Mesenchymal stem cell (in vitro differentiated cells and primary cell): ENCODE results near the gene DNAJB6.

Experiments used
- DNase-seq: peaks from one replicate; pipeline ENCODE4 v3.0.0-alpha.2; 2013
- H2AFZ ChIP-seq: one replicate; pipeline ENCODE4 v1.6.1; 2013; ENCODE audit warnings: low read depth, mild to moderate bottlenecking, control low read depth, inconsistent platforms, low read length, moderate library complexity
- H2AK5ac ChIP-seq: 2 replicates; pipeline ENCODE4 v1.6.1; 2013; ENCODE audit warnings: low read length, moderate library complexity, mild to moderate bottlenecking, inconsistent platforms; ENCODE audit not compliant: severe bottlenecking
- H2BK120ac ChIP-seq: one replicate; pipeline ENCODE4 v1.6.1; 2013; ENCODE audit warnings: low read depth, mild to moderate bottlenecking, inconsistent platforms, low read length, moderate library complexity
- H2BK12ac ChIP-seq, 2 experiments: one replicate each; pipeline ENCODE4 v1.6.1; 2013; ENCODE audit warnings: inconsistent platforms in 2 of 2, low read length in 2 of 2, mild to moderate bottlenecking in 2 of 2, moderate library complexity in 2 of 2, control low read depth in 1 of 2
- H2BK15ac ChIP-seq: one replicate; pipeline ENCODE4 v1.6.1; 2013; ENCODE audit warnings: mild to moderate bottlenecking, low read depth, inconsistent platforms; ENCODE audit not compliant: poor library complexity, severe bottlenecking
- H2BK5ac ChIP-seq: 2 replicates; pipeline ENCODE4 v1.6.1; 2013; ENCODE audit warnings: low read depth, mild to moderate bottlenecking, low read length, control low read depth, inconsistent platforms; ENCODE audit not compliant: poor library complexity, severe bottlenecking
- H3K14ac ChIP-seq, 2 experiments: one replicate each; pipeline ENCODE4 v1.6.1; 2013; ENCODE audit warnings: inconsistent platforms in 2 of 2, low read length in 2 of 2, control low read depth in 1 of 2, mild to moderate bottlenecking in 1 of 2, moderate library complexity in 1 of 2
- H3K18ac ChIP-seq, 2 experiments: one replicate each; pipeline ENCODE4 v1.6.1; 2013; ENCODE audit warnings: inconsistent platforms in 2 of 2, low read length in 2 of 2, control low read depth in 1 of 2, low read depth in 1 of 2, mild to moderate bottlenecking in 1 of 2
- H3K23ac ChIP-seq, 2 experiments: one replicate each; pipeline ENCODE4 v1.6.1; 2013; ENCODE audit warnings: inconsistent platforms in 2 of 2, low read length in 2 of 2, mild to moderate bottlenecking in 2 of 2, moderate library complexity in 2 of 2, control low read depth in 1 of 2
- H3K27ac ChIP-seq: 2 replicates; pipeline ENCODE4 v1.5.1; 2013; ENCODE audit warnings: mild to moderate bottlenecking, moderate library complexity, low read length, control low read depth, inconsistent platforms; ENCODE audit not compliant: poor library complexity, severe bottlenecking
- H3K27me3 ChIP-seq, 2 experiments: 2 replicates each; pipeline versions ENCODE4 v1.6.1 to v1.7.0; 2013; ENCODE audit warnings: low read length in 2 of 2, mild to moderate bottlenecking in 2 of 2, moderate library complexity in 2 of 2, control low read depth in 1 of 2, inconsistent platforms in 1 of 2; ENCODE audit not compliant: control insufficient read depth in 1 of 2, insufficient read depth in 1 of 2
- H3K36me3 ChIP-seq, 2 experiments: 2 replicates each; pipeline versions ENCODE4 v1.6.1 to v1.7.0; 2013; ENCODE audit warnings: low read length in 2 of 2, control low read depth in 1 of 2, inconsistent platforms in 1 of 2, low read depth in 1 of 2, mild to moderate bottlenecking in 1 of 2; ENCODE audit not compliant: insufficient read depth in 2 of 2, control insufficient read depth in 1 of 2
- H3K4ac ChIP-seq, 2 experiments: one replicate each; pipeline ENCODE4 v1.6.1; 2013; ENCODE audit warnings: inconsistent platforms in 2 of 2, low read length in 2 of 2, mild to moderate bottlenecking in 2 of 2, moderate library complexity in 2 of 2, control low read depth in 1 of 2, low read depth in 1 of 2
- H3K4me1 ChIP-seq: 2 replicates; pipeline ENCODE4 v1.6.1; 2013; ENCODE audit warnings: low read depth, low read length, control low read depth; ENCODE audit not compliant: control insufficient read depth, insufficient read depth
- H3K4me2 ChIP-seq: 2 replicates; pipeline ENCODE4 v1.6.1; 2013; ENCODE audit warnings: low read length, mild to moderate bottlenecking, inconsistent platforms; ENCODE audit not compliant: poor library complexity, severe bottlenecking
- H3K4me3 ChIP-seq, 2 experiments: 2 replicates each; pipeline versions ENCODE4 v1.5.1 to v1.7.0; 2013; ENCODE audit warnings: low read length in 2 of 2, mild to moderate bottlenecking in 2 of 2, control low read depth in 1 of 2, low read depth in 1 of 2; ENCODE audit not compliant: insufficient read depth in 1 of 2
- H3K79me1 ChIP-seq: replicated peaks from 2 replicates; pipeline ENCODE4 v1.6.1; 2013; ENCODE audit warnings: mild to moderate bottlenecking, control low read depth, low read length, inconsistent platforms; ENCODE audit not compliant: poor library complexity, severe bottlenecking
- H3K9ac ChIP-seq: 2 replicates; pipeline ENCODE4 v1.7.0; 2013; ENCODE audit warnings: mild to moderate bottlenecking, low read length, moderate library complexity
- H3K9me3 ChIP-seq: 2 replicates; pipeline ENCODE4 v1.7.0; 2013; ENCODE audit warnings: mild to moderate bottlenecking, low read length; ENCODE audit not compliant: control insufficient read depth
- H4K8ac ChIP-seq: one replicate; pipeline ENCODE4 v1.6.1; 2013; ENCODE audit warnings: inconsistent platforms, mild to moderate bottlenecking, low read length, moderate library complexity
- H4K91ac ChIP-seq: one replicate; pipeline ENCODE4 v1.6.1; 2013; ENCODE audit warnings: mild to moderate bottlenecking, low read length, inconsistent platforms
- WGBS: methylation state at CpG from one replicate; pipeline ENCODE4 v1.1.7; 2013; ENCODE audit warnings: mixed read lengths; 5-methylcytosine and 5-hydroxymethylcytosine counted together

DNAJB6 gene

DNA sequence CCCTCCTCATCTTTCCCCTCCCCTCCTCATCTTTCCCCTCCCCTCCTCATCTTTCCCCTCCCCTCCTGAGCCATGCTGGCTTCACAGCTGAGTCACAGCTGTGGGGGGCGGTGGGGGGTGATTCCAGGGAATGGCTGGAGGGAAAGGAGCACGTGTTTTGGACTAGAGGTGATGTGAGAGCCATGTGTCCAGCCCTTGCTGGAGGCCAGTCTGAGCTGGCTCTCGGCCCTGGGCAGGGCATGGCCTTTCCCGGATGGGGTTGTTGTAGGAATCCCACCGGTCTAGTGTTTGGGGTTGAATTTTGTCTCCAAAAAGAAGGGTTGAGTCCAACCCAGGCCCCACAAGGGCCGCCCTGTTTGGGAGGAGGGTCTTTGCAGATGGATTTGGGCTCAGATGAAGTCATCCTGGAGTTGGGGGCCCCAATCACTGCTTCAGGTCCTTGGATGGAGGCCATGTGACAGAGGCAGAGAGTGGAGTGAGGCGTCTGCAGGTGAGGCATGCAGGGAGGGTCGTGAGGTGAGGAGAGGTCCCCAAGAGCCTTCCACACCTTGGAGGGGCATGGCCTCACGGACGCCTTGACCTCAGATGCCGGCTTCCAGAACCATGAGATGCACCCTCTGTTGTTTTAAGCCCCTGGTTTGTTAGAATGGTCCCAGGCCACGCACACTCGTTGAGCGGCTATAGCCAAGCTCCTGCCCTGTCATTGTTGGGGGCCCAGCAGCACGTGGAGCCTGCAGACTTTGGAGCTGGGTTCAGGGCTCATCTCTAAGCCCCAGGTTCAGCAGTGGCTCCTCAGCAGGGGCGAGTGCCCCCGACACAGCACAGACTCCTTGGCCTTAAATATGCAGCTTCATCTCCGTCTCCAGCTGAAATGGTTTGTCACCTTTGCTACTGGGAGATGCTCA is 101.6 kb downstream of the DNAJB6 start:
- no peak for DNase-seq
- Histone ChIP-seq H4K8ac (no peak overlapping the region), H2BK5ac (no peak overlapping the region), H3K27me3 (no peaks in the 10 kb centered on the region), H3K36me3 (no peaks in the 10 kb centered on the region), H2BK12ac (no peak overlapping the region), H4K91ac (no peak overlapping the region), H3K79me1 (no peaks in the 10 kb centered on the region), H3K4me2 (no peak overlapping the region), H2AFZ (no peak overlapping the region), H3K27ac (no peak overlapping the region), H2BK120ac (no peak overlapping the region), H3K9me3 (no peaks in the 10 kb centered on the region), H3K4ac (no peak overlapping the region), H3K23ac (no peak overlapping the region), H2BK15ac (no peak overlapping the region), H3K18ac (no peak overlapping the region), H3K4me3 (no peak overlapping the region), H2AK5ac (no peak overlapping the region), H3K4me1 (peaks cover 6% of the 10 kb centered on the region), H3K9ac (no peak overlapping the region), H3K14ac (no peak overlapping the region)
- WGBS, result 83% methylated on average over 18 of the region's 18 CpGs

GRCh38 chr7:157439149-157439548 is 102.3 kb downstream of the DNAJB6 start:
- Histone ChIP-seq H3K4me2 (no peak overlapping the region), H3K27me3 (no peaks in the 10 kb centered on the region), H3K4ac (no peak overlapping the region), H2BK120ac (no peak overlapping the region), H3K4me3 (no peak overlapping the region), H3K14ac (no peak overlapping the region), H2AK5ac (no peak overlapping the region), H2AFZ (no peak overlapping the region), H2BK15ac (no peak overlapping the region), H3K79me1 (no peaks in the 10 kb centered on the region), H3K36me3 (no peaks in the 10 kb centered on the region), H3K9me3 (no peaks in the 10 kb centered on the region), H4K8ac (no peak overlapping the region), H2BK5ac (no peak overlapping the region), H2BK12ac (no peak overlapping the region), H3K9ac (no peak overlapping the region), H3K27ac (no peak overlapping the region), H3K18ac (no peak overlapping the region), H3K23ac (no peak overlapping the region), H4K91ac (no peak overlapping the region), H3K4me1 (peaks cover 3% of the 10 kb centered on the region)
- WGBS, result 95% methylated on average over 6 of the region's 6 CpGs
- DNase-seq, result no peak

GRCh38 chr7:157439761-157440160 is 103.0 kb downstream of the DNAJB6 start:
- H2BK15ac ChIP-seq, result no peak overlapping the region
- no peak overlapping the region for H3K4ac ChIP-seq
- H3K4me1 ChIP-seq, result peaks cover 3% of the 10 kb centered on the region
- H3K18ac ChIP-seq, result no peak overlapping the region
- no peak overlapping the region for H2BK12ac ChIP-seq
- H3K4me3 ChIP-seq, result no peak overlapping the region
- no peak overlapping the region for H4K8ac ChIP-seq
- no peak overlapping the region for H2BK120ac ChIP-seq
- no peak overlapping the region for H2AFZ ChIP-seq
- H2AK5ac ChIP-seq, result no peak overlapping the region
- H3K79me1 ChIP-seq, result no peaks in the 10 kb centered on the region
- H4K91ac ChIP-seq, result no peak overlapping the region
- H2BK5ac ChIP-seq, result no peak overlapping the region
- no peaks in the 10 kb centered on the region for H3K9me3 ChIP-seq
- WGBS, result 71% methylated on average over 3 of the region's 3 CpGs
- DNase-seq, result no peak
- H3K9ac ChIP-seq, result no peak overlapping the region
- H3K27ac ChIP-seq, result no peak overlapping the region
- no peak overlapping the region for H3K14ac ChIP-seq
- no peak overlapping the region for H3K23ac ChIP-seq
- no peak overlapping the region for H3K4me2 ChIP-seq
- no peaks in the 10 kb centered on the region for H3K36me3 ChIP-seq
- no peaks in the 10 kb centered on the region for H3K27me3 ChIP-seq

GRCh38 chr7:157440346-157441022 is 103.7 kb downstream of the DNAJB6 start:
- Histone ChIP-seq H3K9me3 (no peaks in the 10 kb centered on the region), H3K27ac (no peak overlapping the region), H4K8ac (no peak overlapping the region), H3K4me3 (no peak overlapping the region), H3K27me3 (no peaks in the 10 kb centered on the region), H3K9ac (no peak overlapping the region), H2AK5ac (no peak overlapping the region), H2BK12ac (no peak overlapping the region), H3K4me1 (peaks cover 3% of the 10 kb centered on the region), H3K4ac (no peak overlapping the region), H3K18ac (no peak overlapping the region), H2BK5ac (no peak overlapping the region), H3K23ac (no peak overlapping the region), H2BK120ac (no peak overlapping the region), H3K79me1 (no peaks in the 10 kb centered on the region), H3K14ac (no peak overlapping the region), H3K4me2 (no peak overlapping the region), H4K91ac (no peak overlapping the region), H3K36me3 (no peaks in the 10 kb centered on the region), H2AFZ (no peak overlapping the region), H2BK15ac (no peak overlapping the region)
- WGBS, result 89% methylated on average over 22 of the region's 22 CpGs
- DNase-seq, result no peak
